Stomach (tissue), 9 donors: ENCODE results near the gene SMAD3. TPM values are rescaled to one million over a fixed set of nuclear protein-coding genes. Genes with fewer than 3 reads are reported as not detected.
A peak's percentile ranks its signal among the peaks of the same experiment; 100 is the strongest.

Experiments used
- DNase-seq, 2 donors: peaks; one replicate each; pipeline versions ENCODE4 v3.0.0 to v3.0.0-alpha.2; 2013 to 2019
- H3K27ac ChIP-seq, 5 donors: fragments of 200-600 bp in 4 of 5; sonication (generic) in 4 of 5; one replicate each; pipeline ENCODE4 v1.5.1; 2013 to 2019; ENCODE audit warnings: mild to moderate bottlenecking in 1 of 5, moderate library complexity in 1 of 5
- H3K27me3 ChIP-seq, 3 donors: fragments of 200-600 bp; sonication (generic); one replicate each; pipeline ENCODE4 v1.5.1; 2017 to 2019; ENCODE audit warnings: mixed run types in 1 of 3
- H3K36me3 ChIP-seq, 4 donors: fragments of 200-600 bp; sonication (generic); 1 replicate in 3 of 4; 2 replicates in 1 of 4; pipeline ENCODE4 v1.5.1; 2016 to 2019
- H3K4me1 ChIP-seq, 4 donors: fragments of 200-600 bp; sonication (generic); one replicate each; pipeline ENCODE4 v1.5.1; 2016 to 2019
- H3K4me3 ChIP-seq, 4 donors: fragments of 200-600 bp; sonication (generic) in 3 of 4; one replicate each; pipeline ENCODE4 v1.5.1; 2016 to 2019; ENCODE audit warnings: mild to moderate bottlenecking in 1 of 4
- H3K9me3 ChIP-seq, 4 donors: fragments of 200-600 bp; sonication (generic); one replicate each; pipeline ENCODE4 v1.5.1; 2016 to 2019
- CTCF ChIP-seq, 7 experiments: fragments of 450-650 bp in 4 of 7; fragments of 200-600 bp in 3 of 7; sonication (generic) in 3 of 7; IDR thresholded peaks; one replicate each; pipeline ENCODE4 v1.5.1; 2016 to 2019; ENCODE audit warnings: antibody characterized with exemption in 7 of 7, control low read depth in 2 of 7, mild to moderate bottlenecking in 1 of 7
- EP300 ChIP-seq: sonication (generic); formaldehyde crosslinking; IDR thresholded peaks from one replicate; pipeline ENCODE4 v1.6.1; 2017; ENCODE audit warnings: antibody characterized with exemption
- POLR2A ChIP-seq, 4 donors: fragments of 450-650 bp; IDR thresholded peaks; one replicate each; pipeline ENCODE4 v1.6.1; 2016; ENCODE audit warnings: antibody characterized with exemption in 4 of 4, control low read depth in 2 of 4, mild to moderate bottlenecking in 1 of 4, moderate library complexity in 1 of 4
- POLR2AphosphoS5 ChIP-seq, 3 donors: sonication (generic); formaldehyde crosslinking; IDR thresholded peaks; one replicate each; pipeline ENCODE4 v1.6.1; 2016; ENCODE audit warnings: antibody characterized with exemption in 3 of 3
- WGBS, 5 donors: extraction: QIAGEN DNeasy Blood & Tissue Kit in 3 of 5; methylation state at CpG; one replicate each; pipeline versions ENCODE4 v1.1.5 to v1.1.7; 2013 to 2018; 5-methylcytosine and 5-hydroxymethylcytosine counted together
- intact Hi-C: fragments of 100-400 bp; cut with DNase I; formaldehyde crosslinking; loops from one replicate; pipeline ENCODE4 v1.15.1; 2023; ENCODE audit warnings: low total_unique reads
- polyA plus RNA-seq, 3 donors: library from polyadenylated mRNA; stranded (reverse); fragments of 200-250 nt; gene quantifications; one replicate each; pipeline ENCODE4 v1.2.3, GENCODE V29; 2013
- total RNA-seq, 5 donors: library from RNA; depleted of rRNA; stranded (reverse); fragments of >200 nt; gene quantifications; one replicate each; pipeline versions ENCODE4 v1.1.0 to v1.2.3, GENCODE V29; 2014 to 2016
- donor health status: healthy with polysubstance abuse.
- donor health status: Bipolar disorder and iron deficiency.
- donor health status: healthy.

SMAD3 gene
- total and polyA plus RNA-seq, 8 donors: 6.8 to 103 (median 27.5) TPM

DNA sequence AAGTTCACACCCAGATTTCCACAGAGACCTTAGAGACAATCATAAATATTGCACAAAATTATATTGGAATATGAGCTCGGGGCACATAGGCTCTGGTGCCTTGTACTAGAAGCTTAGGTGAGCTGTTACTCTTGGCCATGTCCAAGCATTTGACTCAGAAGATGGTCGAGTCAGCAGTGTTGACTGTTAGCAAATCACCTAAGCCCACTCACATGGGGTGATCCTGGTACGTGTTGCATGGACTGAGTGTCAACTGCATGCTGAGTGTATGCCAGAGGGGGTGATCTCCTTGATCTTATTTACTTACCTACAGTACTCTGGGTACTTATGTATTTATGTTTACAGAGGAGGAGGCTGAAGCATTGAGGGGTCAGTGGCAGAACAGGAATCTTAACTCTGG, 14.0 kb downstream of the SMAD3 start:
- Histone ChIP-seq H3K4me1 (peaks cover 57 to 100% (median 96%) of the 10 kb centered on the region in 4 donors), H3K36me3 (no peaks in the 10 kb centered on the region), H3K27me3 (no peaks in the 10 kb centered on the region), H3K27ac (peak overlapping the region in 3 of 5 donors; percentile 58 to 76 (median 74)), H3K4me3 (no peak overlapping the region), H3K9me3 (no peaks in the 10 kb centered on the region)
- intact Hi-C loops: no loop called here
- no peak for DNase-seq
- 66 to 79% (median 68%) methylated on average over 3 of the region's 3 CpGs for WGBS, 5 donors
- TF ChIP-seq EP300: no peak

GRCh38 chr15:67080118-67080899, 14.9 kb downstream of the SMAD3 start:
- DNase-seq: peak in 1 of 2 donors; percentile 63
- Histone ChIP-seq H3K9me3 (no peaks in the 10 kb centered on the region), H3K4me1 (peaks cover 66 to 100% (median 97%) of the 10 kb centered on the region in 4 donors), H3K27me3 (no peaks in the 10 kb centered on the region), H3K27ac (peak overlapping the region; percentile 35 to 76 (median 74)), H3K36me3 (no peaks in the 10 kb centered on the region), H3K4me3 (no peak overlapping the region)
- WGBS, 5 donors: 28 to 52% (median 31%) methylated on average over 12 of the region's 12 CpGs
- intact Hi-C loops: no loop called here
- no peak for TF ChIP-seq EP300
- no peak for TF ChIP-seq POLR2A (IDR thresholded peaks at IDR 0.05)
- no peak for TF ChIP-seq CTCF (IDR thresholded peaks at IDR 0.05)
- TF ChIP-seq POLR2AphosphoS5 (IDR thresholded peaks at IDR 0.05): peak in 2 of 3 donors; percentile 37 to 43

GRCh38 chr15:67080900-67081431, 15.6 kb downstream of the SMAD3 start:
- Histone ChIP-seq H3K9me3 (no peaks in the 10 kb centered on the region), H3K36me3 (no peaks in the 10 kb centered on the region), H3K27me3 (no peaks in the 10 kb centered on the region), H3K27ac (peak overlapping the region; percentile 35 to 76 (median 74)), H3K4me3 (no peak overlapping the region), H3K4me1 (peaks cover 71 to 100% (median 98%) of the 10 kb centered on the region in 4 donors)
- TF ChIP-seq POLR2A (IDR thresholded peaks at IDR 0.05) (no peak), EP300 (no peak), CTCF (IDR thresholded peaks at IDR 0.05) (no peak), POLR2AphosphoS5 (IDR thresholded peaks at IDR 0.05) (no peak)
- peak in 1 of 2 donors; percentile 51 for DNase-seq
- intact Hi-C loops: no loop called here
- 26 to 43% (median 38%) methylated on average over 6 to 10 of the region's 10 CpGs for WGBS, 5 donors

- Histone ChIP-seq H3K27ac (peak overlapping the region; percentile 35 to 76 (median 74)), H3K36me3 (no peaks in the 10 kb centered on the region), H3K4me3 (no peak overlapping the region), H3K27me3 (no peaks in the 10 kb centered on the region), H3K9me3 (no peaks in the 10 kb centered on the region), H3K4me1 (peaks cover 76 to 100% (median 99%) of the 10 kb centered on the region in 4 donors)
- intact Hi-C loops: no loop called here
- 43 to 56% (median 48%) methylated on average over 3 of the region's 3 CpGs for WGBS, 5 donors
- DNase-seq: peak; percentile 81 to 85
- TF ChIP-seq EP300: no peak
- TF ChIP-seq POLR2AphosphoS5 (IDR thresholded peaks at IDR 0.05): peak in 2 of 3 donors; percentile 22 to 68
- no peak for TF ChIP-seq POLR2A (IDR thresholded peaks at IDR 0.05)
- no peak for TF ChIP-seq CTCF (IDR thresholded peaks at IDR 0.05)
Observed at GRCh38 chr15:67082007-67082536, 16.7 kb downstream of the SMAD3 start.
